Nephron progenitor cell (in vitro differentiated cells): ENCODE data around the gene C13orf42.

ENCODE experiments used
- DNase-seq: peaks from one replicate; pipeline ENCODE4 v3.0.0; 2021
- H3K27ac Mint-ChIP-seq: 2 replicates; pipeline ENCODE4 v1.8.0; 2021; ENCODE audit warnings: mild to moderate bottlenecking, moderate library complexity, mixed read lengths
- H3K27me3 Mint-ChIP-seq: 2 replicates; pipeline ENCODE4 v1.8.0; 2021; ENCODE audit warnings: mild to moderate bottlenecking, low read depth, mixed read lengths; ENCODE audit not compliant: poor library complexity
- H3K36me3 Mint-ChIP-seq: 2 replicates; pipeline ENCODE4 v1.8.0; 2021; ENCODE audit warnings: low read depth, mixed read lengths
- H3K4me1 Mint-ChIP-seq: 2 replicates; pipeline ENCODE4 v1.8.0; 2021; ENCODE audit warnings: mixed read lengths
- H3K4me3 Mint-ChIP-seq: 2 replicates; pipeline ENCODE4 v1.8.0; 2021; ENCODE audit warnings: mild to moderate bottlenecking, moderate library complexity, mixed read lengths
- H3K9me3 Mint-ChIP-seq: 2 replicates; pipeline ENCODE4 v1.8.0; 2021; ENCODE audit warnings: mild to moderate bottlenecking, moderate library complexity, mixed read lengths
- CTCF ChIP-seq: fragments of 200-600 bp; sonication (generic); IDR thresholded peaks from 2 replicates; pipeline ENCODE4 v1.5.0; 2021; ENCODE audit warnings: antibody characterized with exemption

C13orf42 gene

DNA sequence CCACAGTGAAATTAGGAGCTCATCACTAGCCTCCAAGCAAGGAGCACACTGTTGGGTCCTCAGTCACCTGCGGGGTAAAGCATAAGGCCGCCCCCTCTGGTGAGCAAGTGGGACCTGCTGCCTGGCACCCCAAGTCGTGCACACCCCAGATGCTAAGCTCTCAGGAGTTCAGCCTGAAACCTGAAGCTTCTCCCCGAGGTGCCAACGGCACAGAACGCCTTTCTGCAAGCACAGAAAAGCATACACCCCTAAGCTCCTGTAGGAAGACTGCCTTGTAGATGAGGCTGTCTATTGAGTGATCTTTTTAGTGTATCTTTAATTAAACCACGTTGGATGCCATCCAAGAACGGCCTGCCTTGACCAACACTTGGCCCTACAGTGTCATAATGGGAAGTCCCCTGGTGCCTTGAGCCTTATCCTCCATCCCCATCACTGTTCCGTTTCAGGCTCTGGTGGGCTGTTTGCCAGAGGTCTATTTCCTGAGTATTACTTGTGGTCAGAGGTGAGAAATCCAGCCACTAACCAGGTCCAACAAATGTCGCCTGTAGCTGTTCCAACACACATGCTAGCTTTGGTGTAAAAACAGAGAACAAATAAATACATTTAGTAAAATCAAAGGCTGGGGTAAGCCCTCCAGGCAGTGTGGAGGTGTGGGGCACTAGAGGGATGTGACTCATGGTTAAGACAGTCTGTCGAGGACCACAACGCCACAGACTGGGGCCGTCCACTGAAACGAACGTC, 44.8 kb downstream of the C13orf42 start:
- TF ChIP-seq CTCF, result no peak
- peaks cover 26% of the 10 kb centered on the region for H3K4me1 Mint-ChIP-seq
- peaks cover 14% of the 10 kb centered on the region for H3K27me3 Mint-ChIP-seq
- H3K9me3 Mint-ChIP-seq, result no peaks in the 10 kb centered on the region
- no peak overlapping the region for H3K27ac Mint-ChIP-seq
- no peaks in the 10 kb centered on the region for H3K36me3 Mint-ChIP-seq
- no peak for DNase-seq
- H3K4me3 Mint-ChIP-seq, result no peak overlapping the region

GRCh38 chr13:51065372-51066090, 45.5 kb downstream of the C13orf42 start:
- Mint-ChIP-seq H3K36me3 (no peaks in the 10 kb centered on the region), H3K4me1 (peaks cover 26% of the 10 kb centered on the region), H3K9me3 (no peaks in the 10 kb centered on the region), H3K4me3 (no peak overlapping the region), H3K27me3 (peaks cover 15% of the 10 kb centered on the region), H3K27ac (no peak overlapping the region)
- no peak for TF ChIP-seq CTCF
- DNase-seq, result no peak

GRCh38 chr13:51064753-51065152, 46.3 kb downstream of the C13orf42 start:
- no peak for TF ChIP-seq CTCF
- H3K4me1 Mint-ChIP-seq, result peaks cover 23% of the 10 kb centered on the region
- no peak for DNase-seq
- no peaks in the 10 kb centered on the region for H3K9me3 Mint-ChIP-seq
- no peak overlapping the region for H3K4me3 Mint-ChIP-seq
- H3K36me3 Mint-ChIP-seq, result no peaks in the 10 kb centered on the region
- H3K27me3 Mint-ChIP-seq, result peaks cover 18% of the 10 kb centered on the region
- no peak overlapping the region for H3K27ac Mint-ChIP-seq

DNA sequence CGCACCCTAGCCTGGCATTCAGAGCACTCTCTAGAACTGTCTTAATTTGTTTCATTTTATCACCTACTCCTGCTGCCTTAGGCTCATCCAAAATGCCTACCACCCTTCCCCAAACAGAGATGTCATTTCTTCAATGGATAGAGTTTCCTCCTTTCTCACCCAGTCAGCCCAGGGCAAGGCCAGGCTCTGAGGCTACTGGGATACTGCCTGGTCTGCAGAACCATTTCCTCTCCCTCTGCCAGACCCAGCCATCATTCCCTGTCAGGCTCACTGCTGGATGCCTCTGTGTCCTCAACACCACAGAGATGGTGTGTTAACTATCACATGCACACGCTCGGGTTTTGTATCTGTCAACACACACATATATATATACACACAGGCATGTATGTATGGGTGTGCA, 47.2 kb downstream of the C13orf42 start:
- H3K4me1 Mint-ChIP-seq, result peaks cover 21% of the 10 kb centered on the region
- no peak overlapping the region for H3K27ac Mint-ChIP-seq
- peaks cover 18% of the 10 kb centered on the region for H3K27me3 Mint-ChIP-seq
- no peak for TF ChIP-seq CTCF
- no peak overlapping the region for H3K4me3 Mint-ChIP-seq
- DNase-seq, result no peak
- no peaks in the 10 kb centered on the region for H3K9me3 Mint-ChIP-seq
- H3K36me3 Mint-ChIP-seq, result no peaks in the 10 kb centered on the region

- Mint-ChIP-seq H3K36me3 (no peaks in the 10 kb centered on the region), H3K27ac (no peak overlapping the region), H3K9me3 (no peaks in the 10 kb centered on the region), H3K27me3 (peaks cover 4% of the 10 kb centered on the region), H3K4me3 (no peak overlapping the region), H3K4me1 (peaks cover 9% of the 10 kb centered on the region)
- DNase-seq, result no peak
- TF ChIP-seq CTCF, result no peak
These were observed 52.5 kb downstream of the C13orf42 start for GRCh38 chr13:51058461-51059167.
